DND-41 (cell line): Measurements from ENCODE around the gene GRIN2A.

Source experiments
- ATAC-seq: fragments of 200-7000 bp; cut with Tn5 transposase; 3 replicates; pipeline ENCODE4 v1.9.1; 2021; ENCODE audit warnings: low read depth; ENCODE audit not compliant: insufficient read depth
- DNase-seq: peaks from one replicate; pipeline ENCODE4 v3.0.0-alpha.2; 2020
- H2AFZ ChIP-seq: 2 replicates; pipeline ENCODE4 v1.6.0; 2012; ENCODE audit warnings: low read depth, low read length
- H3K27ac ChIP-seq: 2 replicates; pipeline ENCODE4 v1.5.1; 2012; ENCODE audit warnings: low read length, inconsistent platforms
- H3K27me3 ChIP-seq: fragments of 200-600 bp; sonication (generic); 2 replicates; pipeline ENCODE4 v1.6.0; 2012; ENCODE audit warnings: low read length, mild to moderate bottlenecking, inconsistent platforms; ENCODE audit not compliant: insufficient read depth, poor library complexity
- H3K36me3 ChIP-seq: 2 replicates; pipeline ENCODE4 v1.5.1; 2012; ENCODE audit warnings: low read length, inconsistent platforms; ENCODE audit not compliant: insufficient read depth
- H3K4me1 ChIP-seq: 2 replicates; pipeline ENCODE4 v1.5.1; 2012; ENCODE audit warnings: mild to moderate bottlenecking, low read length; ENCODE audit not compliant: insufficient read depth
- H3K4me2 ChIP-seq: 2 replicates; pipeline ENCODE4 v1.6.0; 2012; ENCODE audit warnings: mild to moderate bottlenecking, moderate library complexity, low read length, inconsistent platforms; ENCODE audit not compliant: insufficient read depth
- H3K4me3 ChIP-seq, 2 experiments: fragments of 200-600 bp in 1 of 2; shearing (Covaris generic) in 1 of 2; 2 replicates each; pipeline ENCODE4 v1.5.1; 2012 to 2016; ENCODE audit warnings: inconsistent platforms in 2 of 2, low read length in 2 of 2, mild to moderate bottlenecking in 2 of 2, low read depth in 1 of 2, moderate library complexity in 1 of 2
- H3K79me2 ChIP-seq: 2 replicates; pipeline ENCODE4 v1.6.0; 2012; ENCODE audit warnings: low read length, inconsistent platforms; ENCODE audit not compliant: insufficient read depth
- H3K9ac ChIP-seq: 2 replicates; pipeline ENCODE4 v1.6.0; 2012; ENCODE audit warnings: low read depth, mild to moderate bottlenecking, inconsistent platforms, low read length, moderate library complexity
- H3K9me3 ChIP-seq: 2 replicates; pipeline ENCODE4 v1.5.1; 2012; ENCODE audit warnings: low read length, moderate library complexity, mild to moderate bottlenecking, inconsistent platforms; ENCODE audit not compliant: insufficient read depth, severe bottlenecking
- H4K20me1 ChIP-seq: 2 replicates; pipeline ENCODE4 v1.6.0; 2012; ENCODE audit warnings: low read length; ENCODE audit not compliant: insufficient read depth
- CTCF ChIP-seq: IDR thresholded peaks from 2 replicates; pipeline ENCODE4 v1.5.1; 2012; ENCODE audit warnings: borderline replicate concordance, low read length, moderate library complexity, mild to moderate bottlenecking; ENCODE audit not compliant: poor library complexity, severe bottlenecking; ENCODE audit errors: extremely low read depth
- EZH2 ChIP-seq: IDR thresholded peaks from 3 replicates; pipeline ENCODE4 v1.6.1; 2012; ENCODE audit warnings: borderline replicate concordance, low read depth, mild to moderate bottlenecking, moderate library complexity, low read length, inconsistent platforms; ENCODE audit not compliant: severe bottlenecking

GRIN2A gene

GRCh38 chr16:9929836-9930235 lies 252.4 kb downstream of the GRIN2A start:
- no peak for TF ChIP-seq CTCF
- TF ChIP-seq EZH2, result no peak
- Histone ChIP-seq H4K20me1 (no peaks in the 10 kb centered on the region), H3K27me3 (peaks cover 7% of the 10 kb centered on the region), H2AFZ (no peak overlapping the region), H3K27ac (no peak overlapping the region), H3K9me3 (no peaks in the 10 kb centered on the region), H3K4me1 (no peaks in the 10 kb centered on the region), H3K4me2 (no peak overlapping the region), H3K9ac (no peak overlapping the region), H3K4me3 (no peak overlapping the region), H3K79me2 (no peaks in the 10 kb centered on the region), H3K36me3 (no peaks in the 10 kb centered on the region)
- no peak for ATAC-seq
- no peak for DNase-seq

- Histone ChIP-seq H3K4me1 (no peaks in the 10 kb centered on the region), H3K9me3 (no peaks in the 10 kb centered on the region), H3K79me2 (no peaks in the 10 kb centered on the region), H4K20me1 (no peaks in the 10 kb centered on the region), H3K27ac (no peak overlapping the region), H3K4me2 (no peak overlapping the region), H3K36me3 (no peaks in the 10 kb centered on the region), H3K9ac (no peak overlapping the region), H3K4me3 (no peak overlapping the region), H3K27me3 (peaks cover 7% of the 10 kb centered on the region), H2AFZ (no peak overlapping the region)
- TF ChIP-seq EZH2, result no peak
- TF ChIP-seq CTCF, result no peak
- ATAC-seq, result no peak
- DNase-seq, result no peak
These were observed 252.9 kb downstream of the GRIN2A start for GRCh38 chr16:9929313-9929712.

GRCh38 chr16:9922441-9922840 lies 259.8 kb downstream of the GRIN2A start:
- H3K9ac ChIP-seq, result no peak overlapping the region
- H4K20me1 ChIP-seq, result no peaks in the 10 kb centered on the region
- H3K4me2 ChIP-seq, result no peak overlapping the region
- no peak overlapping the region for H3K27ac ChIP-seq
- ATAC-seq (no peak), DNase-seq (no peak)
- peaks cover 13% of the 10 kb centered on the region for H3K27me3 ChIP-seq
- no peak for TF ChIP-seq CTCF
- TF ChIP-seq EZH2, result no peak
- no peaks in the 10 kb centered on the region for H3K4me1 ChIP-seq
- H2AFZ ChIP-seq, result no peak overlapping the region
- no peaks in the 10 kb centered on the region for H3K79me2 ChIP-seq
- no peak overlapping the region for H3K4me3 ChIP-seq
- H3K9me3 ChIP-seq, result no peaks in the 10 kb centered on the region
- no peaks in the 10 kb centered on the region for H3K36me3 ChIP-seq

- DNase-seq (no peak), ATAC-seq (no peak)
- TF ChIP-seq EZH2 (no peak), CTCF (no peak)
- Histone ChIP-seq H3K9me3 (no peaks in the 10 kb centered on the region), H3K4me2 (no peak overlapping the region), H3K27me3 (peaks cover 13% of the 10 kb centered on the region), H3K9ac (no peak overlapping the region), H2AFZ (no peak overlapping the region), H3K4me1 (no peaks in the 10 kb centered on the region), H3K79me2 (no peaks in the 10 kb centered on the region), H4K20me1 (no peaks in the 10 kb centered on the region), H3K36me3 (no peaks in the 10 kb centered on the region), H3K27ac (no peak overlapping the region), H3K4me3 (no peak overlapping the region)
These were observed 260.2 kb downstream of the GRIN2A start for GRCh38 chr16:9921997-9922396.
